NCI-H510A treated with DMSO at 0.1 percent for 48 hours (cell line): ENCODE measurements around the gene NUFIP1.
A peak's percentile ranks its signal among the peaks of the same experiment; 100 is the strongest.
"Not testable (repeated sequence)": the region's sequence is repeated elsewhere in the genome, so short reads cannot be mapped to it uniquely, and the experiment has no call there.

ENCODE experiments used
- DNase-seq: peaks from one replicate; lab custom pipeline; 2025; lab: John Stamatoyannopoulos, UW

The NUFIP1 gene

DNA sequence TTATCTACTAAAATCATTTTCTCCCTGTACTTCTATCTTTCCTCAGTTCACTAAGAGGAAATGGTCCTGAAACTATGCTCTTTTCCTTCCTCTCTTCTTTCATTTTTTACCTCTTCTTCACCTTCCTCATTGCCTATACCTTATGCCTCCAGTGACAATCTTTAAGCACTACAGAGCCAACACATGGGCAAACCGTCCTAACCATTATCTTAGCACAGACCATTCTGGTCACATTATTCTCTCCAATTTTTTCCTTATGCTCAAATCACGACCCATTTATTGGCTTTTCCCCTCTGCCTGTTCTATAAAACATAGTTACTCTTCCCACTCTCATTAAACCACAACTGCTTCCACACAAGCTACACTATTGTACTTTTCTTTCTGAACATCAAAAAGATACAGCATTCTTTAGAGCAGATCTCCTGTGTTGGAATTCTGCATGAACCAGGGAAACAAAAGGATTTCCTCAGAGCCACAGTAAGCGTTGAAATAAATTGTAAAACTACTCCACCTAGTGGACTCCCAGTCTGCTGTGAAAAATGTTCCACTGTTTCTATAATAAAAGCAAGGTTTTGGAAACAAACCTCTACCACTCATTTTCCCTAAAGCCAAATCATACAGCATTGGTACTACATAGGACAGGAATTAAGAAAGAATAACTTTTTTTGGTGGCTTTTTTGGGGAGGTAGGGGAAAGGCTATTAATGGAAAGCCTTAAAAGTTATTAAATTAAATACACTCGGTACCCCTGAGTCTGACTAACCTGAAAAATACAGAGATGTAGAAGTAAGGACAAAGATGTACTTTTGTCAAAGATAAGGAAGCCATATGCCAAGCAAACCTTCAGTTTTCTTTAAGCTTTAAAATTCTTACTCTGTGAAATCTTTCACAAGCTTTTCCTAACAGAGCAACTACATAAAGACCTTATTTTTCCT is 19.5 kb downstream of the NUFIP1 start:
- peak; percentile 8 for DNase-seq

DNA sequence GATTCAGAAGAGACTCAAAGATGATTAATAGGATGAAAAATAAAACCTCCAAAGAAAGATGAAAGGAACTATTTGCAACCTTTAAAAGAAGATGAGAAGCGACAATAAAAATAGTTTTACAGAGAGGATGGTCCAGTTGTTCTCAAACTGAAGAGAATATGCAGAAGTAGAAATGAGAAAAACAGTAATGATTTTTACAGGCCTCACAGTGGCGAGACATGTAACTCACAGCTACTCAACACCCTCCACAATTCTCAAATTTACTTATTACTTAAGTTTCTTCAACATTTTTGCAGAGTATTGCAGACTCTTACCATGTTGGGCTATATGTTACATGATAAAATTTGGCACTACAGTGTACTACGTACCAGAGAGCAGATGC is 20.8 kb downstream of the NUFIP1 start:
- no peak for DNase-seq

DNA sequence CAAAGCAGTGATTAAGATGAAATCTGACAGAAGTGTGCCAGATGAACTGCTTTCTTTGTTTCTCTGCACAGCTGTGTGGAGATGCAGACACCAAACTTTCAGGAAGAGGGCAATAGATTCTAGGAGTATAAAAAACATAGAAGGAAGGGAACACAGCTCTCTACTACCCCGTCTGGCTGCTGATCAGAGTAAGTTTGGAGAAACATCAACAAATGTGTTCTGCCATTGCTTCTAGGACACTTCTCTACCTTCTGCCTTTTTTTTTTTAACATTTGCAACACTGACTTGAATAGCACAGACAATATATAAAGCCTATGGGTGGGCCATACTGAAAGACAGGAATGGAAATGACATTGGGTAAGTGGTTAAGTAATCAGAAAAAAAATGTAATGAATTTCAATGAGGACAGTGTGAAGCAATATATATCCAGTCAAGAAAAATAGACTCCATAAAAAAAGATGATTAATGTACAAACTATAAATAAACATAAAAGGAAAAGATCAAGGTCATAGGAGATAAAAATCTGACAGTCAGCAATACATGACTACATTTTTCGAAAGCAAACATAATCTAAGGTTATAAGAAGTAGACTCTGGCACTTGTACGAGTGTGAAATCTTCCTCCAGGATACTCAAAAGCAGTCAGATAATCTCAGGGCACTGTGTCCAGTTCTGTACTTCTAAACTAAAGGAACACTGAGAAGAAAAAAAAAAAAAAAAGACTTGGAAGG is 21.4 kb downstream of the NUFIP1 start:
- DNase-seq, result no peak

DNA sequence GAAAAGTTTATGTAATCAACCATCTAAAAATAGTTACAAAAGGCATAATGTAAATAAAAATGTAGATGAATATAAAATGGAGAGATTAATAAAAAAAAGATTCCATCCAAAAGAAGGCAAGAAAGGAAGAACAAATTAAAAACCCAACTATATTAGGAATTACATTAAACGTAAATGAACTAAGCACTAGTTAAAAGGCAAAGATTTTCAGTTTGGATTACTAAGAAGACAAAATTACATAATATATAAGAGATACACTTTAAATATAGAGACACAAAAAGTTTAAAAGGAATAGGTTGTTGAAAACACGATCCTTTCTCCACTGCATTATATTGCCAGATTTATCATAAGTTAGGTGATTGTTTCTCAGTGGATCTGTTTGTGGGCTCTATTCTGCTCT is 27.3 kb downstream of the NUFIP1 start:
- no peak for DNase-seq

DNA sequence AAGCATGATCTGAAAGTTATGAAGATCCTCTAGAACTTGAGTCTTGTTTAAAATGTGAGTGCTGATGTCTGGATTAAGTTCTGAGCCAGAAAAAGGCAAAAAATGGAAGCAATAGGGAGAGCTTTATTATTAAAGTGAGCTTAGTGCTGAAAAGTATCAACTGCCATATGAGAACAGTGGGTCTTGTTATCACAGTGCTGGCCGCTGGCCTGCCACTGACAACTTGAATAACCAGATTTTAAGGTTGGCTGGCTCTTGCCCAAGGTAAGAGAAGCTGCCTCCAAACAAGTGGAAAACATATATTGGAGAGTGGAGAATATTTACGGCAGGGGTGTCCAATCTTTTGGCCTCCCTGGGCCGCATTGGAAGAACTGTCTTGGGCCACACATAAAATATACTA is 33.9 kb downstream of the NUFIP1 start:
- DNase-seq, result no peak

DNA sequence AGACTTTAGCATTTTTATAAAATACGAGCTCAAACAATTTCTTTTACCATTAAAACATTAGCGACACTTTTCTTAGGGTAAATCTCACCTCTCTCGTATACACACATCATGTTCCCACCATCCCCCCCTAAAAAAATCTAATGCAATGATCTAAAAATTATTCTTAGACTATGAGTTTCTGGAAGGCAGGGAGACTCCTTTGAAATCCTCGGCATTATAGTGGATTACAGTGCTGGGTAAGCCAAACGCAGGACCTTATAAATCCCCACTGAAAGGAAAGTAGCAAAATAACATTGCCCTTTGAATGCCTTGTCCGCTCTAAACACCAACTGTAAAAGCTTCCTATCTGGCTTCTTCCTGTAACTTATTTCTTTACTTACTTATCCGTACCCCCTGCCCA is 35.0 kb downstream of the NUFIP1 start:
- no peak for DNase-seq

GRCh38 chr13:44952671-44953070 is 36.6 kb downstream of the NUFIP1 start:
- no peak for DNase-seq

- DNase-seq, result no peak
Measured at GRCh38 chr13:44951184-44951583, 38.1 kb downstream of the NUFIP1 start.

DNA sequence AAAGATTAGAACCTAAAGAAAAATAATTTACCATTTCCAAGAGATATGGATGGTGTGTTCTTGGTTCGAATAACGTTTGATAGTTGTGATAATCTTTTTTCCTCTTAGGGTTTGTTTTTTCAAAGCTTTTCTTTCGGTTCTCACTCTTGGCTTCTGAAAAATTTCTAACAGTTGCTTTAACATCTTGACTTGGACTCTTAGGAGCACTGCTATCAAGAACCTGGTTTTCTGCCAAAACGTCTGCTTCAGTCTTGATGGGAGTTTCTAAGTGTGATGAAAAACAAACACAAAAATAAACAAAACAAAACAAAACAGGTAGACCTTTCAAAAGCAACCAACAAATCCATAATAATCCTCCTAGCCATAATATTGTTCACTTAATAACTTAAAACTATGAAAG is 45.9 kb downstream of the NUFIP1 start:
- DNase-seq, result not testable (repeated sequence)

- no peak for DNase-seq
Measured at GRCh38 chr13:44938854-44939253, 50.4 kb downstream of the NUFIP1 start.

- no peak for DNase-seq
Measured at GRCh38 chr13:44936246-44936645, 53.0 kb downstream of the NUFIP1 start.

DNA sequence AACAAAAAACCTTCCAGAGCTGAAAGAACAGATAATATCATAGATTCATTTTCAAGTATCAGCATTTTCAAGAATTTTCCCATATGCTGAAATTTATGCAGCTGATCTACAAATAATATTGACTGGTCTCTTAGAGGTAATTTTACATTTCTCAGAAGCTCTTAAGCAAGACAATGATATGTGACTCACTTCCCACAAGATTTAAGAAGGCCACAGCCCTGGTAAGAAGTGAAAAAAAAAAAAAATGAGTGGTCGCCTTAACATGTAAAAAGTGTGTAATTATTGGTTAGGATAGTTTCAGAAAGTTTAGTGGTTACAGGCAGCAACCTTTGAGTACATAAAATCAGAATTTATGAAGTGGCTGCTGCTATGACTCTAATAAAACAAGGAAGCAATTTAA is 54.5 kb downstream of the NUFIP1 start:
- DNase-seq, result no peak

DNA sequence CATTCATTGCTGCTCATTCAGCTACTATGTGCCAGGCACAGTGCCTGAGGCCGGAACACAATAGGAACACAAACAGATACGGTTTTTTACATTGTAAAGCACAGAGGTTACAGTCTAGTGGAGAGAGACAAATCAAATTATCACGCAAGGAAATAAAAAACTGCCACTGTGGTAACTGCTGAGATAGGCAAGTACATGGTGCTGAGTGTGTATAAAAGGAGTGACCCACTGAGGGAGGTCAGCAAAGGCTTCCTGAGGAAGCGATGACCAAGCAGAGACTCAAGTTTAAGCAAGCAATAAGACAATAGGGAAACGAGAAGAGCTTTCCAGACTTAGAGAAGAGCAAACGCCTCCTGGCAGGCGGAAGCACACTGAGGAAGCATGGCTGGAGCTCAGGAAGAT is 56.4 kb downstream of the NUFIP1 start:
- DNase-seq, result no peak

- DNase-seq, result no peak
Measured at GRCh38 chr13:44932171-44932849, 57.0 kb downstream of the NUFIP1 start.

- DNase-seq, result peak; percentile 25
Measured at GRCh38 chr13:44930963-44931623, 58.2 kb downstream of the NUFIP1 start.

- no peak for DNase-seq
Measured at GRCh38 chr13:44930280-44930679, 59.0 kb downstream of the NUFIP1 start.

GRCh38 chr13:44929692-44930091 is 59.6 kb downstream of the NUFIP1 start:
- no peak for DNase-seq

- no peak for DNase-seq
Measured at GRCh38 chr13:44927968-44928367, 61.3 kb downstream of the NUFIP1 start.

- DNase-seq, result peak; percentile 4
Measured at GRCh38 chr13:44921931-44922758, 67.1 kb downstream of the NUFIP1 start.

DNA sequence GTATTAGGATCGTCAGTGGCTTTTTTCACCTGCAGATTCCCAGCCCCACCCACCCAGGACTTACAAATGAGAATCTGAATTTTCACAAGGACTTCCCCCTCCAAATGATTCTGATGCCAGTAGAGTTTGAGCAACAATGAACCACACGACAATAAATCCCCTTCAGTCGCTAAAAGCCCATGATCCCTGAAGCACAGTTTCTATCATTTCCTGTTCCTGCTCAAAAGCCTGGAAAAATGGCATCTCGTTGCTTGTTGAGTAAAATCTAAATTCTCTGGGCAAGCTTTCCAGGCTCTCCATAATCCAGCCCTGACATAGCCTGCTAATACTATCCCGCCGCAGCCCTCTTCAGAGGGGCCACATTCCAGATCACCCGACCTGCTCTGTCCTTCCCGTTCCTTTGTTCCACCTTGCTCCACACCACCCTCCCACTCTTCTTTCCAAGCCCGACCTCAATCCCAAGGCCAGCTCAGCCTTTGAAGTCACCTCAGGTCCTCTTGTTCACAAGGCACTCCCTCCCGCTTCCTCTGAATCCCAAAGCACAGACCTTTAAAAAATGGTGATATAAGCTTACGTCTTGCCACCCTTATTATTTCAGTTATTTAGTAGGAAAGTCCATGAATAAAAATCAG is 67.9 kb downstream of the NUFIP1 start:
- no peak for DNase-seq

DNA sequence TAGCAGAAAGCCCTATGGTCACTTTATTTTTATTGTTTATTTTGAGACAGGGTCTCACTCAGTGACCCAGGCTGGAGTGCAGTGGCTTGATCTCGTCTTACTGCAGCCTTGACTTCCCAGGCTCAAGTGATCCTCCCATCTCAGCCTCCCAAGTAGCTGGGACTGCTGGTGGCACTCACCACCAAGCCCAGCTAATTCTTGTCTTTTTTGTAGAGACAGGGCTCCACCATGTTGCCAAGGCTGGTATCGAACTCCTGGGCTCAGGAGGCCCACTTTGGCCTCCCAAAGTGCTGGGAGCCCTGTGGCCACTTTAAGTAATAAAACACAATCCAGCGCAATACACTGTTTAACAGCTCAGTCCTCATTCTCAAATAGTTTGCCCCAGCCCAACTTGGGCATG is 69.3 kb downstream of the NUFIP1 start:
- no peak for DNase-seq
